ENCODE data around the gene TRAF7. TPM values are rescaled to one million over a fixed set of nuclear protein-coding genes. Genes with fewer than 3 reads are reported as not detected.
A peak's percentile ranks its signal among the peaks of the same experiment; 100 is the strongest.

TRAF7 gene
- total and polyA plus RNA-seq, 2 of the 13 experiments (the other 11 are each of a cell fraction or from before 2014, with no cell fraction given): 47.9 to 65.6 TPM

DNA sequence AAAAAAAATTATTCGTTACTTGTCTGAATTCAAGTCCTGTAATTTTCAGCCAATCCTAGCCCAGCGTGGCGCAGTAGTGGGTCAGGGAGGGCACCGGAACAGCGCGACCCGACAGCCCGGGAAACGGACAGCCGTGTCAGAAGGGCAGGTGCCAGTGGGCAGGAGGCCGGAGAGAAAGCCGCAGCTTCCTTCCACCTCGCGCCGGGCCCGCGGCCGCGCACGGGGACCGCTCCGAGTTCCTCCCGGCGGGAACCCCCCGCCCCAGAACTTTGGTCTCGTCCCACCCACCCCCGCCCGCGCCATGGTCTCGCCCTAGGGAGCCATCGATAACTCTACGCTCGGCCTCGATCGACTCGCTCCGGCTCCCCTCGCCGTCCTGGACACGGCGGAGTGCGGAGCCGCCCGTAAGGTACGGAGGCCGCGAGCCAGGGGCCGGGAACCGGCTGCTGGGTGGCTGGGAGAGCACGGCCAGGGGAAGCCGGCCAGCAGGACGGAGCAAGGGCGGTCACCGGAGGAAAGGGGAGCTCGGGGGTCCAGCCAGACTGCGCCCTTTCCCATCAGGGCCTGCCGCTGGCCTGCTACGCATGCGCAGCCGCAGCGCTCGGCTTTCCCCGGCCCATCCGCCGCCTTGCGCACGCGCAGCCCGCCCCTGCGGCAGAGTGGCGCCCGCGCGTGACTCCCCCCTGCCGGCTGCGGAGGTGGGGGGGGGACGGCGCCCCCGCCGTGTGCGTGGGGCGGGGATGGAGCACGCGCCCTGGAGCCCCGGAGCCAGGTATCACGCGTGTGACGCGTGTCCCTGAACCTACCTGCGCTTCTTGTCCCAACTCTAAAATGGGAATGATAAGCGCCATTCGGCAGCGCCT lies 49.8 kb downstream of the TRAF7 start, which contains the start of gene MLST8 (continued):
- peak; percentile 40 for TF ChIP-seq ZNF792 (CRISPR knock-in tag; IDR thresholded peaks at IDR 0.05)
- TF ChIP-seq, protein P1, sequence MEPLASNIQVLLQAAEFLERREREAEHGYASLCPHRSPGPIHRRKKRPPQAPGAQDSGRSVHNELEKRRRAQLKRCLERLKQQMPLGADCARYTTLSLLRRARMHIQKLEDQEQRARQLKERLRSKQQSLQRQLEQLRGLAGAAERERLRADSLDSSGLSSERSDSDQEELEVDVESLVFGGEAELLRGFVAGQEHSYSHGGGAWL (CRISPR knock-in tag; IDR thresholded peaks at IDR 0.05): peak; percentile 61; the same call in 1 of the 2 replicates
- TF ChIP-seq ARNT2 (CRISPR knock-in tag; IDR thresholded peaks at IDR 0.05; ENCODE audit: low read depth): peak; percentile 52
- TF ChIP-seq GFI1 (CRISPR knock-in tag; IDR thresholded peaks at IDR 0.05; ENCODE audit: borderline replicate concordance): peak; percentile 59; the same call in 1 of the 2 replicates
- no peak for TF ChIP-seq KDM1A (CRISPR knock-in tag; IDR thresholded peaks at IDR 0.05)
- TF ChIP-seq, protein P2, sequence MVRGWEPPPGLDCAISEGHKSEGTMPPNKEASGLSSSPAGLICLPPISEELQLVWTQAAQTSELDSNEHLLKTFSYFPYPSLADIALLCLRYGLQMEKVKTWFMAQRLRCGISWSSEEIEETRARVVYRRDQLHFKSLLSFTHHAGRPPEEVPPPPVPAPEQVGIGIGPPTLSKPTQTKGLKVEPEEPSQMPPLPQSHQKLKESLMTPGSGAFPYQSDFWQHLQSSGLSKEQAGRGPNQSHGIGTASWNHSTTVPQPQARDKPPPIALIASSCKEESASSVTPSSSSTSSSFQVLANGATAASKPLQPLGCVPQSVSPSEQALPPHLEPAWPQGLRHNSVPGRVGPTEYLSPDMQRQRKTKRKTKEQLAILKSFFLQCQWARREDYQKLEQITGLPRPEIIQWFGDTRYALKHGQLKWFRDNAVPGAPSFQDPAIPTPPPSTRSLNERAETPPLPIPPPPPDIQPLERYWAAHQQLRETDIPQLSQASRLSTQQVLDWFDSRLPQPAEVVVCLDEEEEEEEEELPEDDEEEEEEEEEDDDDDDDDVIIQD (CRISPR knock-in tag; IDR thresholded peaks at IDR 0.05; ENCODE audit: low read depth): no peak
- no peak for TF ChIP-seq TBX3 (IDR thresholded peaks at IDR 0.05; ENCODE audit: borderline replicate concordance)
- TF ChIP-seq ZMYM3 (CRISPR knock-in tag; IDR thresholded peaks at IDR 0.05): peak; percentile 71; the same call in 1 of the 2 replicates
- no peak for TF ChIP-seq CHD4 (IDR thresholded peaks at IDR 0.05; ENCODE audit: borderline replicate concordance, low read length)
- TF ChIP-seq, protein P3, sequence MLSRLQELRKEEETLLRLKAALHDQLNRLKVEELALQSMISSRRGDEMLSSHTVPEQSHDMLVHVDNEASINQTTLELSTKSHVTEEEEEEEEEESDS (CRISPR knock-in tag; IDR thresholded peaks at IDR 0.05; ENCODE audit: borderline replicate concordance): peak; percentile 45; the same call in 1 of the 2 replicates
- TF ChIP-seq SOX5 (CRISPR knock-in tag; IDR thresholded peaks at IDR 0.05; ENCODE audit: borderline replicate concordance): peak; percentile 5; the same call in 1 of the 2 replicates
- TF ChIP-seq, protein P4, sequence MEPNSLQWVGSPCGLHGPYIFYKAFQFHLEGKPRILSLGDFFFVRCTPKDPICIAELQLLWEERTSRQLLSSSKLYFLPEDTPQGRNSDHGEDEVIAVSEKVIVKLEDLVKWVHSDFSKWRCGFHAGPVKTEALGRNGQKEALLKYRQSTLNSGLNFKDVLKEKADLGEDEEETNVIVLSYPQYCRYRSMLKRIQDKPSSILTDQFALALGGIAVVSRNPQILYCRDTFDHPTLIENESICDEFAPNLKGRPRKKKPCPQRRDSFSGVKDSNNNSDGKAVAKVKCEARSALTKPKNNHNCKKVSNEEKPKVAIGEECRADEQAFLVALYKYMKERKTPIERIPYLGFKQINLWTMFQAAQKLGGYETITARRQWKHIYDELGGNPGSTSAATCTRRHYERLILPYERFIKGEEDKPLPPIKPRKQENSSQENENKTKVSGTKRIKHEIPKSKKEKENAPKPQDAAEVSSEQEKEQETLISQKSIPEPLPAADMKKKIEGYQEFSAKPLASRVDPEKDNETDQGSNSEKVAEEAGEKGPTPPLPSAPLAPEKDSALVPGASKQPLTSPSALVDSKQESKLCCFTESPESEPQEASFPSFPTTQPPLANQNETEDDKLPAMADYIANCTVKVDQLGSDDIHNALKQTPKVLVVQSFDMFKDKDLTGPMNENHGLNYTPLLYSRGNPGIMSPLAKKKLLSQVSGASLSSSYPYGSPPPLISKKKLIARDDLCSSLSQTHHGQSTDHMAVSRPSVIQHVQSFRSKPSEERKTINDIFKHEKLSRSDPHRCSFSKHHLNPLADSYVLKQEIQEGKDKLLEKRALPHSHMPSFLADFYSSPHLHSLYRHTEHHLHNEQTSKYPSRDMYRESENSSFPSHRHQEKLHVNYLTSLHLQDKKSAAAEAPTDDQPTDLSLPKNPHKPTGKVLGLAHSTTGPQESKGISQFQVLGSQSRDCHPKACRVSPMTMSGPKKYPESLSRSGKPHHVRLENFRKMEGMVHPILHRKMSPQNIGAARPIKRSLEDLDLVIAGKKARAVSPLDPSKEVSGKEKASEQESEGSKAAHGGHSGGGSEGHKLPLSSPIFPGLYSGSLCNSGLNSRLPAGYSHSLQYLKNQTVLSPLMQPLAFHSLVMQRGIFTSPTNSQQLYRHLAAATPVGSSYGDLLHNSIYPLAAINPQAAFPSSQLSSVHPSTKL (CRISPR knock-in tag; IDR thresholded peaks at IDR 0.05): peak; percentile 57
- peak; percentile 68 for TF ChIP-seq RXRA (CRISPR knock-in tag; IDR thresholded peaks at IDR 0.05)
- TF ChIP-seq ZNF331 (CRISPR knock-in tag; IDR thresholded peaks at IDR 0.05): 0 out of 2 replicates have a peak, but pooled peaks have one; percentile 3
- peak; percentile 94; the same call in 1 of the 2 replicates for TF ChIP-seq KDM5A (IDR thresholded peaks at IDR 0.05; ENCODE audit: borderline replicate concordance, low read length)
- TF ChIP-seq KLF15 (CRISPR knock-in tag; IDR thresholded peaks at IDR 0.05; ENCODE audit: borderline replicate concordance): peak; percentile 25; the same call in 1 of the 2 replicates
- TF ChIP-seq, protein P5, sequence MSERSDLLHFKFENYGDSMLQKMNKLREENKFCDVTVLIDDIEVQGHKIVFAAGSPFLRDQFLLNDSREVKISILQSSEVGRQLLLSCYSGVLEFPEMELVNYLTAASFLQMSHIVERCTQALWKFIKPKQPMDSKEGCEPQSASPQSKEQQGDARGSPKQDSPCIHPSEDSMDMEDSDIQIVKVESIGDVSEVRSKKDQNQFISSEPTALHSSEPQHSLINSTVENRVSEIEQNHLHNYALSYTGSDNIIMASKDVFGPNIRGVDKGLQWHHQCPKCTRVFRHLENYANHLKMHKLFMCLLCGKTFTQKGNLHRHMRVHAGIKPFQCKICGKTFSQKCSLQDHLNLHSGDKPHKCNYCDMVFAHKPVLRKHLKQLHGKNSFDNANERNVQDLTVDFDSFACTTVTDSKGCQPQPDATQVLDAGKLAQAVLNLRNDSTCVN (CRISPR knock-in tag; IDR thresholded peaks at IDR 0.05; ENCODE audit: borderline replicate concordance): peak; percentile 68; the same call in 1 of the 2 replicates
- TF ChIP-seq, protein P6, sequence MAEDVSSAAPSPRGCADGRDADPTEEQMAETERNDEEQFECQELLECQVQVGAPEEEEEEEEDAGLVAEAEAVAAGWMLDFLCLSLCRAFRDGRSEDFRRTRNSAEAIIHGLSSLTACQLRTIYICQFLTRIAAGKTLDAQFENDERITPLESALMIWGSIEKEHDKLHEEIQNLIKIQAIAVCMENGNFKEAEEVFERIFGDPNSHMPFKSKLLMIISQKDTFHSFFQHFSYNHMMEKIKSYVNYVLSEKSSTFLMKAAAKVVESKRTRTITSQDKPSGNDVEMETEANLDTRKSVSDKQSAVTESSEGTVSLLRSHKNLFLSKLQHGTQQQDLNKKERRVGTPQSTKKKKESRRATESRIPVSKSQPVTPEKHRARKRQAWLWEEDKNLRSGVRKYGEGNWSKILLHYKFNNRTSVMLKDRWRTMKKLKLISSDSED (CRISPR knock-in tag; IDR thresholded peaks at IDR 0.05): 0 out of 2 replicates have a peak, but pooled peaks have one; percentile 56
- no peak for TF ChIP-seq JUND (CRISPR knock-in tag; IDR thresholded peaks at IDR 0.05)
- no peak for TF ChIP-seq PAWR (CRISPR knock-in tag; IDR thresholded peaks at IDR 0.05; ENCODE audit: borderline replicate concordance)
